Lower leg skin (tissue), 4 donors: ENCODE measurements around the gene ZNF532. TPM values are rescaled to one million over a fixed set of nuclear protein-coding genes. Genes with fewer than 3 reads are reported as not detected.

ENCODE experiments used
- DNase-seq, 2 donors: peaks; one replicate each; pipeline ENCODE4 v3.0.0-alpha.2; 2019; ENCODE audit warnings: low spot score in 2 of 2
- H3K4me3 ChIP-seq: fragments of 200-600 bp; sonication (generic); 2 replicates; pipeline ENCODE4 v1.5.1; 2017; ENCODE audit warnings: mild to moderate bottlenecking, low read depth; ENCODE audit not compliant: poor library complexity, severe bottlenecking
- CTCF ChIP-seq, 3 donors: fragments of 450-650 bp; IDR thresholded peaks; one replicate each; pipeline ENCODE4 v1.5.1; 2016; ENCODE audit warnings: antibody characterized with exemption in 3 of 3, mild to moderate bottlenecking in 3 of 3, moderate library complexity in 2 of 3
- POLR2A ChIP-seq, 2 donors: fragments of 450-650 bp; IDR thresholded peaks; one replicate each; pipeline ENCODE4 v1.6.1; 2016 to 2017; ENCODE audit warnings: antibody characterized with exemption in 2 of 2, mild to moderate bottlenecking in 1 of 2, moderate library complexity in 1 of 2
- WGBS, 2 donors: methylation state at CpG; one replicate each; pipeline ENCODE4 v1.1.5; 2018; 5-methylcytosine and 5-hydroxymethylcytosine counted together
- intact Hi-C: fragments of 100-400 bp; cut with DNase I; formaldehyde crosslinking; loops from one replicate; pipeline ENCODE4 v1.15.0; 2023; ENCODE audit warnings: low total_unique reads
- total RNA-seq, 4 donors: library from RNA; depleted of rRNA; stranded (reverse); fragments of >200 nt; gene quantifications; one replicate each; pipeline ENCODE4 v1.1.0, GENCODE V29; 2016

Gene ZNF532
- total RNA-seq, 4 donors from 2014 or later, result 11.1 to 40.1 (median 29.8) TPM

DNA sequence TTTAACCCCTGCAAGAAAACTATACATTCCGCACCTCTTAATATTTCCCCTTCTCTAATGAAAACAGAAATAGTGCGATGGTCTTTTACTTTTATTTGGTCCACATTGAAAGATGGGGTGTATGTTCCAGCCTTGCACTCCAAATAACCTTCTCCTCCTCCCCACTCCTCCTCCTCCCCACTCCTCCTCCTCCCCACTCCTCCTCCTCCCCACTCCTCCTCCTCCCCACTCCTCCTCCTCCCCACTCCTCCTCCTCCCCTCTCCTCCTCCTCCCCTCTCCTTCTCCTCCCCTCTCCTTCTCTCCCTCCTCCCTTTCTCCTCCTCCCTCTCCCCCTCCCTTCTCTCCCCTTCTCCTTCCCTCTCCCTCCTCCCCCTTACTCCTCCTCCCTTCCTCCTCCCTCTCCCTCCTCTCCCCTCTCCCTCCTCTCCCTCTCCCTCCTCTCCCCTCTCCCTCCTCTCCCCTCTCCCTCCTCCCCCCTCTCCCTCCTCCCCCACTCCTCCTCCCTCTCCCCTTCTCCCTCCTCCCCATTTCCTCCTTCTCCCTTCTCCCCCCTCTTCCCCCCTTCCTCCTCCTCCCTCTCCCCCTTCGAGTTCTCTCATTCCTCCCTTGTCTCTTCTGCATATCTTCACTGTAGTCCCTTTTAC, 70.4 kb downstream of the ZNF532 start:
- DNase-seq, result no peak
- H3K4me3 ChIP-seq, result no peak overlapping the region
- WGBS, 2 donors, result 72 to 85% methylated on average over 3 of the region's 3 CpGs
- no peak for TF ChIP-seq CTCF (IDR thresholded peaks at IDR 0.05)
- no peak for TF ChIP-seq POLR2A (IDR thresholded peaks at IDR 0.05)
- intact Hi-C loops, result no loop called here

DNA sequence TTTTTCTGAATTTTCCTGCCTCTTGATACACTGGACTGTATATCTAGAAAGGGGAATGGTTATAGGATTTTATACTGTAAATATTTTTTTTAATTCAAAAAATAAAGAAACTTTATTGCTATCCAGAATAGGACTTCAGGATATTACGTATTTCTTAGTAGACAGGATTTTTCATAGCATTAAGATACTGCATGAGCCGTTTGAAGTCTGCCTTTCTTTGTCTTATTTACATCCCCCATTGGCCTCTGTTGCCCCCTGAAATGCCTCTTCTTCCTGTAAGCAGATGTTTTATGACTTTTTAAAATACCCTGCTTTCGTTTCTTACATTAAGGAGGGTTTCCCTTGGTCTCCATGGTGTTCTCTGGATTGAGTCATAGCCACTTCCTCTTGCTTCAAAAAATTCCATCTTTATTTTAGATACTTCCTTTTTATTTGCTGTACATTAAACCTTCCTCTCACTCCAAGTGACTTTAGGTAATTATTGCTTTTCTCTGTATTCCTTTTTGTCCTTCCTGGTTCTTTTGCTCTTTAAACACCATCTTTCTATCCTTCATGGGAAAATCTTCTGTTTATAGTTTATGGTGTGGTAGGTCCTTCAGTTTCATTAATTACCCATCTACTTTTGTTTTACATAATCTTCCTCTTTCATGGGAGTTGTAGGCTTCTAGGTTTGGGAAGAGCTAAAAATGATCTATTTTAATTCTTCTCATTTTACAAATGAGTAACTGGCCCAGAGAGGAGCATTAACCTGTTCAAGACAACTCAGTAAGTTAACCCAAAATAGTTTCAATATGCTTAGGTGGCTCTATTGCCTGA, 72.6 kb downstream of the ZNF532 start:
- no peak for DNase-seq
- no peak overlapping the region for H3K4me3 ChIP-seq
- intact Hi-C loops, result no loop called here
- WGBS, 2 donors, result 77 to 78% methylated on average over 3 of the region's 3 CpGs
- TF ChIP-seq CTCF (IDR thresholded peaks at IDR 0.05) (no peak), POLR2A (IDR thresholded peaks at IDR 0.05) (no peak)

GRCh38 chr18:58937887-58938267, 73.2 kb downstream of the ZNF532 start:
- WGBS, 2 donors, result 79 to 80% methylated on average over 3 of the region's 3 CpGs
- intact Hi-C loops, result no loop called here
- no peak for DNase-seq
- no peak for TF ChIP-seq CTCF (IDR thresholded peaks at IDR 0.05)
- no peak for TF ChIP-seq POLR2A (IDR thresholded peaks at IDR 0.05)
- H3K4me3 ChIP-seq, result no peak overlapping the region

DNA sequence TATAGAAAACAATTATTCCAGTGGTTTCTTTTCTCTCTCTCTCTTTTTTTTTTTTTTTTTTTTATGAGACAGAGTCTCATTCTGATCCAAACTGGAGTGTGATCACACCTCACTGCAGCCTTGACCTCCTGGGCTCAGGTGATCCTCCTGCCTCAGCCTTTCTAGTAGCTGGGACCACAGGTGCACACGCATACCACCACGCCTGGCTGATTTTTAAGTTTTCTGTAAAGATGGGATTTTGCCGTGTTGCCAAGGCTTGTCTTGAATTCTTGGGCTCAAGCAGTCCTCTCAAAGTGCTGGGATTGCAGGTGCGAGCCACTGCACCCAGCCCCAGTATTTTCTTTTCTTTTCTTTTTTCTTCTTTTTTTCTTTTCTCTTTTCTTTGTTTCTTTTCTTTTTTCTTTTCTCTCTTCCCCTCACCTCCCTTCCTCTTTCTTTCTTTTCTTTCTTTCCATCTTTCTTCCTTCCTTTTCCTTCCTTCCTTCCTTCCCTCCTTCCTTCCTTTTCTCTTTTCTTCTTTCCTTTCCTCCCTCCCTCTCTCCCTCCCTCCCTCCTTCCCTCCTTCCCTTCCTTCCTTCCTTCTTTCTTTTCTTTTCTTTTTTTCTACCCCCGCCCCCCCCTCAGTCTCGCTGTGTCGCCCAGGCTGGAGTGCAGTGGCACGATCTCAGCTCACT, 76.9 kb downstream of the ZNF532 start:
- no peak for TF ChIP-seq CTCF (IDR thresholded peaks at IDR 0.05)
- no peak for TF ChIP-seq POLR2A (IDR thresholded peaks at IDR 0.05)
- WGBS, 2 donors, result 96 to 98% methylated on average over 8 of the region's 8 CpGs
- no peak overlapping the region for H3K4me3 ChIP-seq
- no peak for DNase-seq
- intact Hi-C loops, result no loop called here

- H3K4me3 ChIP-seq, result no peak overlapping the region
- DNase-seq, result no peak
- 63 to 76% methylated on average over 3 of the region's 3 CpGs for WGBS, 2 donors
- TF ChIP-seq CTCF (IDR thresholded peaks at IDR 0.05), result no peak
- TF ChIP-seq POLR2A (IDR thresholded peaks at IDR 0.05), result no peak
- intact Hi-C loops, result no loop called here
These were observed 79.2 kb downstream of the ZNF532 start for GRCh38 chr18:58943896-58944295.
